Activated CD8-positive, alpha-beta memory T cell treated with anti-CD3 and anti-CD28 coated beads for 4 hours (primary cell): ENCODE results near the gene ZCCHC24.

Source experiments
- DNase-seq, 2 donors: peaks; one replicate each; pipeline ENCODE4 v3.0.0-alpha.2; 2020; ENCODE audit warnings: low read depth in 2 of 2

Gene ZCCHC24

DNA sequence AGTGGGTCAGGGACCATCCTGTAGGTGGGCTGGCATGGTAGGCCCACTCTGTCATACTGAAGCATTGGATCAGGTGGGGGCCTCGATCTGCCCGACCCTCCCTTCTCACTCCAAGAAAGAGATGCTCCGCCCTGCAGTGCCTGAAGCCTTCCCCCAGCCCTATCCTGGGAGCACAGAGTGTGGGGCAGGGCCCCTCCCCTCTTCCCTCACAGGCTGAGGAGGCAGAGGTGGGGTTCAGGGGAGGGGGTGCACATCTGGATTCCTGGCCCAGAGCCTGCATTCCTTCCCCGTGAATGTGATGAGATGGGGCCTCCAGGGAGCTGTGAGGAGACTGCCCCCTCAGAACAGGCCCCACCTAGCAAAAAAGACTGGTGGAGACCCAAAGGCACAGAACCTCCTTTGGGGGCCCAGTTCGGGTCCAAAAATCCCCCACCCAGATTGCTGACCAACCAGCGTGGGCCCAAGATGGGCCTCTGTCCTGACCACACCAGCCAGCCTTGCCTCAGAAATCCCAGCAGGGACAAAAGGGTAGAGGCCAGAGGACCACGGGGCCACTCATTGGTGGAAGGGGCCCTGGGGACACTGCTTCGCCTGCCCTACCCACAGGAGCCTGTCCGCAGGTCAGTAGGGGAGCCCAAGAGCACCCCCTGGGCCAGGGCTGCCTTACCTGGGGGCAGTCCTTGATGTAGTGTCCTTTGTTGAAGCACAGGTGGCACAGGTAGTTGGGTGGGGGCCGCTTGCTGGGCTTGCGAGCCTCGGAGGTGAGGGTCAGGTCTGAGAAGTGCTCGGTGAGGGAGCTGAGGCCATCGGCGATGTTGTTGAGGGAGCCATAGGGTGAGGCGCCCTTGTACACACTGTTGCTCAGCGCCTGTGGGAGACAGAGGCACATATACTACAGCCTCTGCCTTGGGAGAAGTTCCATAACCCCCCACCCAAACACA is 13.3 kb downstream of the ZCCHC24 start:
- no peak for DNase-seq

DNA sequence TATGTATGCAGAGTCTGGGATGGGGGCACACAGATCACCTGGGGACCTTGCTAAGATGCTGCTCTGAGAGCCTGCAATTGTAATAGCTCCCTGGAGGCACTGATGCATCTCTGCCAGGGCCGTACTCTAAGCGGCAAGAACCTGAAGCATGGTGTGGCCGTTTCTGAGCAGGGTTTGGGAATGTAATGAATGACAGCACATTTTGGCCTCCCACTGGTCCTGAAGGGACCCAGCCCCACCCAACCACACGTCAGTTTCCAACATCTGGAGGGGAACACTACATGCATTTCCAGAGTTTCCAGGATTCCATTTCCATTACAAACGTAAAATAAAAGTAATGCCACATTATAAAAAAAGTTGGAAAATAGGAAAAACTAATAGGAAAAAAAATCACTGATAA is 14.0 kb downstream of the ZCCHC24 start:
- no peak for DNase-seq

DNA sequence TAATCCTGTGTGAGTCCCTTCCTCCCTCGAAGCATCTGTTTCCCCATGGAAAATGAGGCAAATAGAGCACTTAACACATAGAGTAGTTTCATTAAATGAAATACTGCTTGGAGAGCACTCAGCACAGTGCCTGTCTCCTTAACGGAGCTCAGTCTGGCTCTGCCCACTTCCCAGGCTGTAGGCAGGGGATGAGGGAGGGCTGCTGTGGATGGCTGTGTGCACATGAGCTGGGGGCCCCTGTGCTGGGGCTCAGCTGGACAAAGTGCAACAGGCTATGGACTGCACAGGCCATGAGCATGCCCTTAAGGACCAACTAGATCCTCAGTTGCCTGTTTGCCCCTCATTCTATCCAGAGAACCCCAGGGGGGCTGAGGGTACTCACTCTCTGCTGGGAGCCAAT is 14.5 kb downstream of the ZCCHC24 start:
- DNase-seq = no peak

DNA sequence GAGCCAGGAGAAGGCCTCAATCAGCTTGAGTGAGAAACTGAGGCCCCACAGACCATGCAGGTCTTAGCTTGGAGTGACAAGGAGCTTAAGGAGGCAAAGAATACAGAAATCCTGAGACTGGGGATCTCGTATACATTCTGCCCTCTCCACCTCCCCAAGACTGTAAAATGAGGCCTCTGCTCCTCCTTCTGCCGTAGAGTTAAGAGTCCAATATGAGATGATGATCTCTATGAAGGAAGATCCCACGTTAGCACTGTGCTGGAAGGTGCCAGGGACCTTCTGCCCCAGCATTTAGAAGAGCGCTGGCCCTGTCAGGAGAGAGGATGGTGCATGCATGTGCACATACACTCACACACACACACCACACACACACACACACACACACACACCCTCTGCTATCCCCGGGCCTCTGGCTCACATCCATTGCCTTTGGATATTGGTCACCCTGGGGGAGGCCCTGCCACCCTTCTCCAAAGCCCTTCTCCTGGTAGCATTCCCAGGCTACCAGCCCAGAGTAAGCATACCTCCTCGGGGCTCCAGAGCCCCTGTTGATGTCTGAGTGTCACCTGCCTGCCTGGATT is 15.0 kb downstream of the ZCCHC24 start:
- DNase-seq = no peak

DNA sequence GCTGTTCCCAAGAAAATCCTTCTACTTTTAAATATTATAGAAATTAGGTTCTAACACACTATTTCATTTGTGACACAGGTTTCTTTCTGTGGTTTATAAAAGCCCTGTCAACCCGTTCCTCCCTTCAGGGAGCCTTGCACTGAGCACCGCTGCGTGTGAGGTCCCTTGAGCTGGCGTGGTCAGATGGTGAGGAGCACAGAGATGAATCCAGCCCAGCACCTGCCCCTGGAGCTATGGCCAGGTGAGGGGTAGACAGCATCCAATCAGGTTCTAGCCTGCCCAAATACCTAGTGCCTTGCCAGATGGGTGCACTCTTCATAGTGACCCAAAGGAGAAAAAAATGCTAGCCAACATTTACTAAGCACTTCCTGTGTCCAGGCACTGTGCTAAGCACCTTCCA is 15.7 kb downstream of the ZCCHC24 start:
- DNase-seq = no peak

DNA sequence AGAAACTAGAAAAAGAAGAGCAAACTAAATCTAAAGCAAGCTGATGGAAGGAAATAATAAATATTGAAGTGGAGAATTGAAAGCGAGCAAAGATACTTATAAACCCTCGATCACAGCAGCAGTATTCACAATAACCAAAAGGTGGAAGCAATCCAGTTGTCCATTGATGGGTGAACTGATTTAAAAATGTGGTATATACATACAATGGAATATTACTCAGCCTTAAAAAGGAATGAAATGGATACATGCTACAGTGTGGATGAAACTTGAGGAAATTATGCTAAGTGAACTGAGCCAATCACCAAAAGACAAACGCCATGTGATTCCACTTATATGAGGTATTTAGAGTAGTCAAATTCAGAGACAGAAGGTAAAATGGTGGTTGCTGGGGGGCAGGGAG is 17.5 kb downstream of the ZCCHC24 start:
- no peak for DNase-seq

DNA sequence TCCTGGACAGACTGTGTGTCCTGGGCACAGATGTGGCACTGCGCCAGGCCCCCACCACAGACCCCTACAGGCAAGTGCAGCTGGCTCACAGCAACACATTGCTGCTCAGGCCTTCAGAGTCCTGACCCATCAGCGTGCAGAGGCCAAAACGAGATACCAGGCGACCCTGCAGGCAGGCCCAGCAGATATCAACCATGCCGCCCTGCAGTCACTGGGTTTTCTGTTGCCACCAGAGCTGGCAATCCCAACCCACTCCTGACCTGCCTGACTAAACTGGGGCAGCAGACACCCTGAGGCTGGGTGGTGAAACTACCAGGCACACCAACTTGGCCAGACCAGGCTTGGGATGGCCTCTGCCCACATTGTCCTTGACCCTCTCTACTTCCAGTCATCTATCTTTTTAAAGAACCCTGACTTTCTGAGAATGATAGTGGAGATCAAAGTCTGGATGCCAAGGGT is 20.3 kb downstream of the ZCCHC24 start:
- no peak for DNase-seq

DNA sequence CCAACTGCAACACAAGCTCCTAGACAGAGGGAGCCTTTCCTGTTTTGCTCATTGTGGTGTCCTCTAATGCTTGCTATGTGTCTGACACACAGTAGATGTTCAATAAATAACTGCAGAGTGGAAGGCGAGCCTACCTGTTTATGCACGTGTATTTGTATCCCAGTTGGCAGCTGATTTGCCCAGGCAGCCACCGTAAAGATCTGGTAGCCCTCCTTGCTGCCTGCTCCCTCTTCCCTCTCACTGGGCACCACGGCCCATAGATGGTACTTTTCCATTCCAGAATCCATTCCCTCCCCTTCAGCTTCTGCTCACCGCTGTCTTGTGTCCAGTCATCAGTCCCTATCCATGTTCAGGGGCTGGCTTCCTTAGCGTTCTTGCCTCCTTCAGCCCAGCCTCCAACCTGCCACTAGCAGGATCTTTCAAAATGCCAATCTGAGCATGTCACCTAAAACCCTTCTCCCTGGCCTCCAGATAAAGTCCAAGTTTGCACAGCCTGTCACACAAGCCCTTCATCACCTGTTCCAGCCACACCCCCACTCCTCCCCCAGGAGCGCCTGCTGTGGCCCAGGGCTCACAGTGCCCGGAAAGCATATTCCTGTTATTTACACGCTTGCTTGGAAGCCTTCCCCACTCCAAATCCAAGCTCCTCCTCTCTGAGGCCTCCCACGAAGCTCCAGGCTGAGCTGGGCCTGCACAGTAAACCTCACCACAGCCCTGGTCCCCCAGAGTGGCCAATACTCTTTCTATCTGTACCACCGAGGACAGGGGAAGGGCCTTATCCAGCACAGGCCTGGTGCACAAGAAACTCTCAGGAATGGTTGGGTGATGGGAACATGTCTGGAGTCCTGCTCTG is 21.0 kb downstream of the ZCCHC24 start:
- DNase-seq = no peak

DNA sequence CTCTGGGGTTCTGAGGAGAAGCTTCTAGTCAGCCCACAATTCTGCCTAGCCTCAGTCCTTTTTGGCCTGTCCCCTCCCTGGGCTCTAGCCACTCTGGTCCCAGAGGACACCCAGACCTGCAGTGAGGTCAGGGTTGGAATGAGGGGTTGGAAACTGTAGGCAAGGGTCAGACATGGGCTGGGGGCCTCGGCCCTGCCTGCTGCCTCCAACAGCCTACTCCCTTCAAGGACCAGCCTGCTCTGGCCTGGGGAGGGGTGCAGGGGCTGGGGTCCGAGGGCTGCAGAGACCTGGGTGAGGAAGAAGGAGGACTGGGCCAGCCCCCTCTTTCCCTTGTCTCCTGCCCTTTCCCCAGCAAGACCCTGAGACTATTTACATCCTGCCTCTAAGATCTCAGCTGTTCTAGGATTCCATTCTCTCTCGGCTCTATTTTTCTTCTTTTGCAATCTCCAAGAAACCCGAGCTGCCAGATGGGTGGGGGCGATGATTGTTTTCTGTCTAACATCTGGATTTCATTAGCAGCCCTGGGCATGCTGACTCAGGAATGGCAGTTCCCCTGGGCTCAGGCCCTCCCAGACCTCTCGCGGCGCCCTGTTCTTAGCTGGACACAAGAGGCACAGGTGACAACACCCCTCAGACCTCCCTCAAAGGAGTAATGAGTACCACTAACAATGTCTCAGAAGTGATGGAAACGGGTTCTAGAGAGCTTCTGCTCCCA is 23.1 kb downstream of the ZCCHC24 start:
- no peak for DNase-seq

DNA sequence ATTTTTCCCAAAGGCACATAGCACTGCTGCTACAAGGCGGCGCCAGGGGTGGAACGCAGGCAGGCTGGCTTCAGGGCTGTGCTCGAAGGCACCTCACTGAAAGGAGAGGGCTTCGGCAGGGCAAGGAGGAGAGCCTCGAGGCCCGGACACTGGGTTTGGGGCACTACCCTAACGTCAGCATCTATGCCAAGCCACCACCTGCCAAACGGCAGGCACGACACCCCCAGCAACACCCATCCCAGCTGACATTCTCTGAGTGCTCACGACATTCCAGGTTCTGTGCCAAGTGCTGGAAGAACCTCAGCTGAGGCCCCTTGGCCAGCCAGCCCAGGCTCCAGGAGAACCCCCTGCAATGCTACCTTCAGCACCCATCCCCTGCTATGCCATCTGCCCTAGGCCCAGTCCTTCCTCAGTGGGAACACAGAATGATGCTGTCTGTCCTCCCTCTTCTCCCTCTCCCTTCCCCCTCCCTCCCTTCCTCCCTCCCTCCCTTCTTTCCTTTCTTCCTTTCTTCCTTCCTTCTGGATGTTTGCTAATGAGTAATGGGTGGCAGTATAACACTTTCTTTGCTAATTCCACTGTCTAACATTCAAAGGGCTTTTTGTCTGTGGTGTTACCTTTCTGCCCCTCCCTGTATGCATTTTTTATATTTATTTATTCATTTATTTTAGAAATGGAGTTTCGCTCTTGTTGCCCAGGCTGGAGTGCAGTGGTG is 24.3 kb downstream of the ZCCHC24 start:
- DNase-seq = no peak

DNA sequence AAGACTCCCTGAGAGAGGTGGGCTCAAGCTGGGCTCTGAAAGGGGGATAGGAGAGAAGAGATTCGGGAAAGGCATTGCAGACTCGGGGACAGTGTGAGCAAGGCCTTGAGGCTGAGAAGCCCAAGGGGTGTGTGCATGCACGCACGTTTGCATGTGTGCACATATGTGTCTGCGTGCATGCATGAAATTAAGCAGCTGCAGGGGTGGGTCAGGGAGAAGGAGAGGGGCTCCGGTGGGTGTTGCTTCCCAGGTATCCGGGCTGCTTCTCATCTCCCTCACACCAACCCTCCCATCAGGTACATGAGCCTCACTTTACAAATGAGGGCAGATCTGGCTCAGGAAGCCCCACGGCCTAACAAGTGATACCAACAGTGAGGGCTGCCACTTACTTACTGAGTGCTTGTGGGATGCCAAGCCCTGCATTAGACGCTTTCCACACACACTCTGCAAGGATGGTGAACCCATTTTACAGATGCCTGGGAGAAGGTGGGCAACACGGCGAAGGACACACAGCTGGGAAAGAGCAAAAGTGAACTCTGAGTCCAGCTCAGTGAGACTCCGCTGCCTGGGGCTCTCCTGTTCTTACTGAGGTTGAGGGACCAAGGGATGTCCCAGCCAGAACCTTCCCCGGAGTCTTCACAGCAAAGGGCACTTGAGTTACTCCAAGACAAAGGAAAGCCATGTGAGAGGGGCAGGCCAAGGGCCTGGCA is 26.4 kb downstream of the ZCCHC24 start:
- DNase-seq = no peak

DNA sequence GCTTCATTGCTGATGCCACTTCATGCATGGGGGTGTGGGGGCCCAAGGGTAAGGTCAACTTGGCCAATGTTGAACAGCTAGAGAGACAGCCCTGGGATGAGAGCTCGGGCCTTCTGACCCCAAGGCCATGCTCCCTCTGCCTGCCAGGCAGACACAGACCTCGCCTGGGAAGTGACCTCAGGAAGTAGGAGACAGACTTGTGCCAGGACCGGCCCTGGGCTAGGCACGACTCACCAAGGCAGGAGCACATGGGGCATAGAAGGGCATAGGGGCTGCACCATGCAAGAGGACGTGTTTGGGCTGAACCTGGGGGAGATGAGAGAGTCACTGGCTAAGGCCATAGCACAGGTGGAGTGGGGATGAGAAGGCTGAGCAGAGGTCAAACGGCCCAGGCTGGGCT is 27.1 kb downstream of the ZCCHC24 start:
- no peak for DNase-seq

DNA sequence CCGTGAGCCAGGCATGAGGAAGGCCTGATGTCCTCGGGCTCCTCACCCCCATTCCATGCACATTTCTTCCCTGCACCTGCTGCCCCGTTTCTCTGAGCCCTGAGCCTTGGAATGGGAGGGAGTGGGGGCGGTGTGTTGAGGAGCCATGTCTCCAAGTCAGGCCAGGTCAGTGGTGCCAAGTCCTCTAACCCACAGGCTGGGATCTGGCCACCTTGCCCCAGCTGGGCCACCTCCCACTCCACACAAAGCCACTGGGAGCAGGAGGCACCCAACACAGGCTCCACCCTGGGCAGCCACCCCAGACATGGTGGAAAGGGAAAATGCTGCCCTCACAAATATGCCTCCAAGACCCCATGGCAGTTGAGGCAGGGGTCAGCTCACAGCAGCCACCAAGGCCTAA is 27.7 kb downstream of the ZCCHC24 start:
- DNase-seq = no peak

DNA sequence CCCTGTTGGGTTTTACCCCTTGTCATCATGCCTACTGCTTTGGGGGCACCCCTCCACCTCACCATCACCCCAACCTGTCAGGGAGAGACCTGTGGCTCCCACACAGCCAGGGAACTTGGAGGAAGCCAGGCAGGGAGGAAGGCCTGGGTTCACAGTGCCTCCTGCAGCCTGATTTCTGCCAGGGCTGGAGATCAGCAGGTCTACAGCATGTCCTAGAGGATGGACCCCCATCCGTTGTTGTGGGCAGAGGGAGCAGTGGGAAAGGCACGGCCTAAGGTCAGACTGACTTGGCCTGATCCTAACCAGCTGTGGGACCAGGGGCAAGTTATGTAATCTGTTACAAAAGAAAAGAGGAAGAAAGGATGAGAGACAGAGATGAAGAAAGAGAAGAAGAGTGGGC is 28.2 kb downstream of the ZCCHC24 start:
- DNase-seq = no peak

DNA sequence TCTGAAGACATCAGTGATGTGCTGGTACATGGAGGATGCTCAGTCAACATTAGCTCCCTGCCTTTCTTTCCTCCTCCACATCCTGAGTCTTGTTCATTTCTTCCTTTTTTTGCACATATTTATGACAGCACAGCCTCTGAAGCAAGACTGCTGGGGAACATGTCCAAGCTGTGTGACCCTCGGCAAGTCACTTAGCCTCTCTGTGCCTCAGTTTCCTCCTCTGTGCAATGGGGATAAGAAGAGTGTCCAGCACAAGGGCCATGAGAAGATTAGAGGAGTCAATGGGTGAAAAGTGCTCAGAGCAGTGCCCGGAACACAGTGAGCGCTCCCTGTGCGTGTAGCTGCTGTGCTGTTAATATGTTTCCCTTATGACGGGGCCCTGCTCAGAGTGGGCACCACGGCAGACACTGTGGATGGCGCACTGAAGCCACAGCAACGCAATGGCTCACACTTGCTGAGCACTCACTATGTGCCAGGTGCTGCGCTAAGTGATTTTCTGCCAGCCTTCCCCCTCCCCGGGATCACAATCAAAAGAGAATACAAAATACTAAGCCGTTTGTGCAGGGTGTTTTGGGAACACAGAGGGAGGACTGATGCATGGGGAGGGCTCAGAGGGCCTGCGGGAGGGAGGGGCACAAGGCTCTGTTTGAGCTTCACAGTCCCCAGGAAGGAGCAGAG is 28.7 kb downstream of the ZCCHC24 start:
- DNase-seq = no peak

DNA sequence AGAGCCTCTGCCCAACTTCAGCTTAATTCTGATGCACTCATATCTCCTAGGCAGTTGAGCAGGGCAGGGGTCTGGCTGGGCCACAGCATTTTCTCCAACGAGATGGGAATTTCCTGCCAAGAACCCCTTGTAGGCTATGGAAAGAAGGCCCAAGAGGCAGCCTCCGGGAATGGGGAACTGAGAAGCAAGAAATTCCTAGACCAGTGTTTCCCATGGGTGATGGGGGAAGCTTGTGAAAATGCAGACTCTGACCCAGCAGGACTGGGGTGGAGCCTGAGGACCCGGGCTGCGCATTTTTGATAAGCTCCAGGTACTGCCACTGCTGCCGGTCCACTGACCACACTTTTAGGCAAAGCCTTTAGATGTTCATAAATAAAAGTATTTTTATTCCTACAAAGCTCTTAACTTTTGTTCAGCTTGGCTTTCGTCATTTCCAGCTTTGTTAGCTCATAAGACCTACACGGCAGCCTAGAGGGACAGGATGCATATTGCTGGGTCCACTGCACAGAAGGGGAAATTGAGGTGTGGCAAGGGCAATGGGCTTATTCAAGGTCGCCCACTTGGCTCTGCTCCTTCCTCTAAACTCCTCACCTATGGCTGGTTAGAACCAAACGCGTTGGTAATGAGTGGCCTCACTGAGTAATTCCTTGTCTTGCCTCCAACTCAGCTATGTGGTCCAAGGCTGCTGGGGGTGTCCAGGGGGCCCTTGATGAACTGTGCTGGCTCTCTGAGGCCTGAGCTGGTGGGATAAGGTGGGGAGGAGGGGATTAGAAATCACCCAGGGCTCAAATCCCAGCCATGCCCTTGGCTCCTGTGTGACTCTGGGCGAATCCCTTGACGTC is 29.5 kb downstream of the ZCCHC24 start:
- no peak for DNase-seq

DNA sequence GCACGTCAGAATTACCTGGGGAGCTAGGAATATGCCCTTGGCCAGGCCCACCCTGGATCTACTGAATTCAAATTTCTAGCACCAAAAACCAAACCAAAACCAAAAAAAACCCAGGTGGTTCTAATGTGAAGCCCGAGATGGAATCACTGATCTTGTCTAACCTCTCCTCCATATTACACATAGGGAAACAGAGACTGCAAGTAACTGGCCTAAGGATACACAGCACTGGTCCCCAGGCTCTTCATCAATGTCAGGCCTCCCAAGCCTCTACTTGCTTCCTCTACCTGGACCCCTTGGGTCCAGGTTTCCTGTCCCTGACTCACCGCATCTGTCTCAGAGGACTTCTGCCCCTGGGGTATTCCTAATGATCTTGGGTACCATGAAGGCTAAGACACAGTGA is 30.7 kb downstream of the ZCCHC24 start:
- no peak for DNase-seq

DNA sequence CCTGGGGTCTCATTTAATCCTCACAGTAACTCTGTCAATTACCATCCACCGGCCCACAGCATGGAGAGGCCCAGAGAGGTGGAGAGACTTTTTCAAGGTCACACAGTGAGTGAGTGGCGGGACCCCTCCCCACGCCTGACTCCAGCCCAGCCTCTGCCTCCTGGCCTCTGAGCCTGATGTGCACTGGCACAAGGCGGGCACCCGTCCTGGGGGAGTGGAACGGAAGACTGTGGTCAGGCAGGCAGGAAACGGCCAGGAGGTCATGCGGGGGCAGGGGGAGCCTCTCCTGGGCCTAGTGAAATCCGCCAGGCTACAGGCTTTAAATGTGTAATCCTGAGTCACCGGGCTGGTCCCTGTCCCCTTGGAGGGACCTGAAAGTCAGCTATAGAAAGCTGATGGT is 32.2 kb downstream of the ZCCHC24 start:
- DNase-seq = no peak

DNA sequence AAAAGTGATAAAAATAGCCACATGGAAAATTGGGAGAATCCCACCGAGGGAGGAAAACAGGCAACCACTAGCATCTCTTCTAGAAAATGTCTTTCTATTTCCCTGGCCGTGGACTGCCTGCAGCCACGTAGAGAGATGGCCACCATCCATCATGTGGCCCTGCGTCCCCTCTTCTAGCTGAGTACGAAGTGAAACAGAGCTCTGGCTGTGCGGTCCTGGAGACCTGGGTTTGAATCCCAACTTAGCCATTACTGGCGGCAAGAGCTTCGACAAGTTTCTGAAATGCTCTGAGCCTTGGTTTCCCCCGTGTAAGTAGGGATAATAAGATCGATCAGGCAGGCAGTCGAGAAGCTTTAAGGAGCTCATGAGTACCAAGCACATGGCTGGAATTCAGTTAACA is 32.9 kb downstream of the ZCCHC24 start:
- no peak for DNase-seq
